A549 (cell line): Measurements from ENCODE around the gene DENND2D.

Source experiments
- BHLHE40 ChIP-seq: IDR thresholded peaks from 2 replicates; pipeline ENCODE4 v1.6.1; 2012; ENCODE audit warnings: low read depth, low read length, inconsistent platforms
- CEBPB ChIP-seq, 2 experiments: fragments of >200 bp in 1 of 2; sonication (Bioruptor Twin) in 1 of 2; formaldehyde crosslinking in 1 of 2; IDR thresholded peaks; 2 replicates each; pipeline ENCODE4 v1.6.1; 2012 to 2016
- CHD2 ChIP-seq: fragments of 150-350 bp; IDR thresholded peaks from 2 replicates; pipeline ENCODE4 v1.6.1; 2014; ENCODE audit warnings: low read length; ENCODE audit not compliant: partially characterized antibody
- CTCF ChIP-seq: fragments of >200 bp; sonication (Bioruptor Twin); formaldehyde crosslinking; IDR thresholded peaks from 3 replicates; pipeline ENCODE4 v1.5.1; 2016
- NR3C1 ChIP-seq: fragments of >200 bp; sonication (Bioruptor Twin); formaldehyde crosslinking; IDR thresholded peaks from 3 replicates; pipeline ENCODE4 v1.6.1; 2017
- POLR2A ChIP-seq: IDR thresholded peaks from 2 replicates; pipeline ENCODE4 v1.6.1; 2012; ENCODE audit warnings: mild to moderate bottlenecking, low read length

GRCh38 chr1:111164151-111164550 lies 36.3 kb downstream of the DENND2D start:
- TF ChIP-seq NR3C1 (no peak), CEBPB (IDR thresholded peaks at IDR 0.05) (no peak), CHD2 (no peak), CTCF (no peak), BHLHE40 (no peak), POLR2A (no peak)
